Natural killer cell treated with Interleukin-12 subunit alpha and Interleukin-12 subunit beta and Interleukin-15 and Interleukin-18, amount 100 ng/mL, for 72 hours (primary cell): Measurements from ENCODE around the gene TSPYL1. TPM values are rescaled to one million over a fixed set of nuclear protein-coding genes. Genes with fewer than 3 reads are reported as not detected.
"Not testable (repeated sequence)": the region's sequence is repeated elsewhere in the genome, so short reads cannot be mapped to it uniquely, and the experiment has no call there.

ENCODE experiments used
- ATAC-seq, 2 donors: fragments of 150-1000 bp; cut with Tn5 transposase in 1 of 2; sonication (Bioruptor Pico), chemical (Tn5 transposase) in 1 of 2; 2 replicates each; pipeline ENCODE4 v1.10.0; 2021
- DNase-seq: peaks from one replicate; pipeline ENCODE4 v3.0.0; 2022; ENCODE audit warnings: low spot score
- H3K27ac Mint-ChIP-seq, 2 donors: 1 replicate in 1 of 2; 2 replicates in 1 of 2; pipeline ENCODE4 v1.8.0; 2022; ENCODE audit warnings: mixed read lengths in 2 of 2, mild to moderate bottlenecking in 1 of 2, moderate library complexity in 1 of 2
- H3K27me3 Mint-ChIP-seq, 2 donors: 1 replicate in 1 of 2; 2 replicates in 1 of 2; pipeline ENCODE4 v1.8.0; 2022; ENCODE audit warnings: mixed read lengths in 2 of 2
- H3K36me3 Mint-ChIP-seq: one replicate; pipeline ENCODE4 v1.8.0; 2022; ENCODE audit warnings: mixed read lengths
- H3K4me1 Mint-ChIP-seq, 2 donors: 1 replicate in 1 of 2; 2 replicates in 1 of 2; pipeline ENCODE4 v1.8.0; 2022; ENCODE audit warnings: low read depth in 2 of 2, mixed read lengths in 2 of 2, mild to moderate bottlenecking in 1 of 2
- H3K4me3 Mint-ChIP-seq: one replicate; pipeline ENCODE4 v1.8.0; 2022; ENCODE audit warnings: mixed read lengths
- H3K9me3 Mint-ChIP-seq: 2 replicates; pipeline ENCODE4 v1.8.0; 2022; ENCODE audit warnings: mixed read lengths
- total RNA-seq, 2 donors: library from RNA; stranded (reverse); gene quantifications; one replicate each; pipeline ENCODE4 v1.2.3, GENCODE V29; 2022

The TSPYL1 gene
- total RNA-seq, result 10 to 100 TPM; 40.4 to 50.9 TPM

DNA sequence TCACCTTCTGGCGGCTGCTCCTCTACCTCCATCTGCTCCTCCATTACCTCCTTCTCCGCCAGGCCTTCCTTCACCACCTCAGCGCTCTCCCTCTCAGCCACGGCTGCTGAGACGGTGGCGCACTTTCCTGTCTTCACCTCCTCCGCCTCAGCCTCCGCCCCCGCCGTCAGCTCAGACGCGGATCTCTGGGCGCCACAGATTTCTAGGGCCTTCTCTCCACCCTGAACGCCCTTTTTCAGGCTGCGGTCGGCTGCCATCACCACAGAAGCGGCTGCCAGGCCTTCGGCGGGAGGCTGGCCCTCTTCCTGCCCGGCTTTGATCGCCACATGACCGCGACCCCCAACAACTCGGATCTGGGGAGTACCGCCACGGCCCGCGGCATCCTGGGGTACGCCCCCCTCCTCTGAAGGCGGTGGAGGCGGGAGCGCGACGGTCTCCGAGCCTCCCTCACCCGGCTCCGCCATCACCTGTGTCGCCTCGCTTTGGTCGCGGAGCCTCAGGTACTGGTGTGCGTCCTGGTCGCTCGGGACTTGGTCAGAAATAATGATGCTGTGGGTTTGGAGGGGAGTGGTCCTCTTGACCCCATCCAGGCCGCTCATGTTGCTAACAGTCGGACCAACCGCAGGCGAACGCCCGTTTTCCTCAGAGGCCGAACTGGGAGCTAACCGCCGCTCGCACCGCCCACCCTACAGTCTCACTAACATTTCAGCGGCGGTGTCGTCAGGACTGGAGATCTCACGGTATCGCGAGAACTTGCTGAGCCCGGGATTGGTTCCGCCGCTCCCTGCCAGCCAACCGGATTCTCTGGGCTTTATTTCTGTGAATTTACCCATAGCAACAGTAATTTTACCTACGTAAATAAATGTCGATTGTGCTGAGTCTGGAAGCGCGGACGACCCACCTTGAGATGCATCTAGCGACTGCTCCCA is at the start of gene TSPYL1:
Gene TSPYL1, minus strand, starts transcription at position 699 of the 929 bp plus-strand sequence. Its CDS starts 100 bp downstream, at position 599.
- DNase-seq, result peak; percentile 95
- Mint-ChIP-seq H3K27me3 (no peaks in the 10 kb centered on the region), H3K27ac (peak within 1 kb of the TSS; percentile 99)

GRCh38 chr6:116329156-116329555 is 49.4 kb upstream of the TSPYL1 start:
- Mint-ChIP-seq H3K36me3 (no peaks in the 10 kb centered on the region), H3K4me1 (peaks cover 2 to 21% of the 10 kb centered on the region in 2 donors), H3K27ac (no peak overlapping the region), H3K9me3 (peaks cover 1% of the 10 kb centered on the region), H3K4me3 (no peak overlapping the region), H3K27me3 (no peaks in the 10 kb centered on the region)
- ATAC-seq (no peak), DNase-seq (no peak)

More for the DNA sequence above, at the start of gene TSPYL1:
- H3K4me3 Mint-ChIP-seq, result peak within 1 kb of the TSS; percentile 100
- H3K36me3 Mint-ChIP-seq, result peaks cover 33% of the 10 kb centered on the region
- no peaks in the 10 kb centered on the region for H3K9me3 Mint-ChIP-seq
- peak; percentile 97 for ATAC-seq
- peaks cover 36 to 55% of the 10 kb centered on the region in 2 donors for H3K4me1 Mint-ChIP-seq

GRCh38 chr6:116328528-116328903 is 48.8 kb upstream of the TSPYL1 start:
- H3K4me1 Mint-ChIP-seq, result peaks cover 0 to 18% of the 10 kb centered on the region in 2 donors
- H3K27ac Mint-ChIP-seq, result peak overlapping the region in 1 of 2 donors; percentile 67
- no peaks in the 10 kb centered on the region for H3K27me3 Mint-ChIP-seq
- H3K4me3 Mint-ChIP-seq, result no peak overlapping the region
- no peak for ATAC-seq
- H3K36me3 Mint-ChIP-seq, result no peaks in the 10 kb centered on the region
- no peak for DNase-seq
- H3K9me3 Mint-ChIP-seq, result no peaks in the 10 kb centered on the region

DNA sequence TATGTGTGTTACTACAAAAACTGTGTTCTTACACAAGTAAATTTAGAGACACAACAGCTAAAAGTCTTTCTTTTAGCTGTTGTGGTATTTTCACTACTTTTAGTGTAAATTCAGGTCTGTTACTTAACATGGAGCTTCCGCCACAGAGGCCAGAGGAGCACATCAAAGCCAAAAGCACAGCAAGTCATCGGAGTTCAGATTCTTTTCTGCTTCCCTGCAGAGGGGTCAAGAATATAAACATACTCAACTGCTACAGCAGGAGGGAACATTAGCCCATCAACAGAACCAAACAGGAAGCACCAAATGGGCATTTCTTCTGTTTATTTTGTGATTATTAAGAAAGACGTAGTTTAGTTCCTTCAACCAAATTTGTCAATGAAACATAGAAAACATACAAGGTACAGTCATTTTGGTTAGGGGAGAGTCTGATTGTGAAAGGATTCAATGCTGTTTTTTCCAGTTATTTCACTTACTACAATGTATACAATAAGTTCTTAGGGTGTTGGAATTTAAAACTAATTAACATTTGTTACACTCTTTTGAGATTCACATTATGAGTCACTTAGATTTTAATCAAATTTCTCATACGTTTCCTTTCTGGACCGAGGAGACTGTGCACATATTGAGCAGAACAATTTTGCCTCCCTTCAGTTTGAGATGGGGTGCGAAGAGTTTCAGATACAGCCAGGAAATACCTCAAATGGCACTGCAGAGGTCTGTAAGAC is 48.2 kb upstream of the TSPYL1 start:
- H3K36me3 Mint-ChIP-seq, result no peaks in the 10 kb centered on the region

DNA sequence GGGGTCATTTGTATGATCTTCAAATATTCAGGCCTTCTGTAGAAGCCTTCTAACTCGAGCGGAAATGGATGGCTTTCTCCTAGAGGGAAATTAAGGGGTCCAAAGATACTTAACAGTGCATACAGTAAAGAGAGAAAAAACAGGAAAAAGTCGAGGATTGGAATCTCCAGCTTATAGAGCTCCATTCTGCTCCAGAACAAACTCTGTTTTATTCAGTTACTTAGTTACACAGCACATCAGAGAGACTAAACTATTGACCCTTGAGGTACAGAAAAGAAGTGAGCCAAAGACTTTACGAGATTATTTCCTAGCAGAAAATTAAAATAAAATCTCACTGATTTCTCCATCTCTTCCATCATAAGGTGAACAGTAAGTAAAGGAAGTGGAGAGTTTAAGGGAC is 47.3 kb upstream of the TSPYL1 start:
- no peak overlapping the region for H3K27ac Mint-ChIP-seq
- H3K4me1 Mint-ChIP-seq, result peaks cover 0 to 12% of the 10 kb centered on the region in 2 donors
- DNase-seq (no peak), ATAC-seq (no peak)
- no peak overlapping the region for H3K4me3 Mint-ChIP-seq
- no peaks in the 10 kb centered on the region for H3K36me3 Mint-ChIP-seq
- no peaks in the 10 kb centered on the region for H3K27me3 Mint-ChIP-seq
- no peaks in the 10 kb centered on the region for H3K9me3 Mint-ChIP-seq

More for the DNA sequence above, 48.2 kb upstream of the TSPYL1 start:
- no peak for DNase-seq
- H3K27ac Mint-ChIP-seq, result peak overlapping the region in 1 of 2 donors; percentile 67
- peaks cover 0 to 13% of the 10 kb centered on the region in 2 donors for H3K4me1 Mint-ChIP-seq
- no peaks in the 10 kb centered on the region for H3K9me3 Mint-ChIP-seq
- H3K27me3 Mint-ChIP-seq, result no peaks in the 10 kb centered on the region
- H3K4me3 Mint-ChIP-seq, result no peak overlapping the region
- no peak for ATAC-seq

DNA sequence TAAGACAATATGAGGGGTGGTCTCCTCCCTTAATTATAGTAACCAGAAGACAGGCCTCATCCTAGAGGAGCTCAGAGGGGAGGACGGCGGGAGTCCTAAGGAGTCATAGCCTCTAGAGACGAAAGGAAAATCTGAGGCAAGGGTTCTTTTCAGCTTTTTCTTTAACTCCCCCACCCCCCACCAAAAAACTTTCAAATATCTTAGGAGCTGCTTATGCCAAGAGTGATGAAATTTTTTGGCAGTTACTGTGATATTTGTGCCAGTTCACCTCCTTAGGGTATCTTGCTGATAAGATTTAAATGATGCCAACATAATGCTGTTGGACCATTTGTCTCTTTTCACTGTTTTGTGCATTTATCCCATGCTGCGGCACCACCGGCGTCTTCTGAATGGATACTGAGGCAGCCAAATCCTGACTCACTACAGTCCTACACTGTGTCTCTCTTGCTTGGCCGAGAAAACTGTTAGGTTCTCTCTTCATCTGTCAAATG is 46.5 kb upstream of the TSPYL1 start:
- H3K9me3 Mint-ChIP-seq, result no peaks in the 10 kb centered on the region

DNA sequence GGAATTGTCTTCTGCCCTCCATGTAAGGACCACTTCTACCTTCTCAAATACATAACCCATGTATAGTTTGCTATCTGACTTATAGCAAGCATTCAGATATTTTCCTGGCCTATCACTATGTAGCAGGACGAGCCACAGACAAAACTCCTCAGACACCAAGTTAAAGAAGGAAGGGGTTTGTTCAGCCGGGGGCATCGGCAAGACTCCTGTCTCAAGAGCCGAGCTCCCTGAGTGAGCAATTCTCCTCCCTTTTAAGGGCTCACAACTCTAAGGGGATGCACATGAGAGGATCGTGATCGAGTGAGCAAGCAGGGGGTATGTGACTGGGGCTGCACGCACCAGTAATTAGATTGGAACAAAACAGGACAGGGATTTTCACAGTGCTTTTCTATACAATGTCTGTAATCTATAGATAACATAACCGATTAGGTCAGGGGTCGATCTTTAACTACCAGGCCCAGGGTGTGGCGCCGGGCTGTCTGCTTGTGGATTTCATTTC is 46.0 kb upstream of the TSPYL1 start:
- H3K36me3 Mint-ChIP-seq, H3K27me3 Mint-ChIP-seq, H3K4me1 Mint-ChIP-seq, ATAC-seq, DNase-seq, H3K27ac Mint-ChIP-seq, H3K9me3 Mint-ChIP-seq, H3K4me3 Mint-ChIP-seq: not testable (repeated sequence)

More for the DNA sequence above, 46.5 kb upstream of the TSPYL1 start:
- Mint-ChIP-seq H3K27me3 (no peaks in the 10 kb centered on the region), H3K27ac (no peak overlapping the region), H3K4me1 (peaks cover 0 to 8% of the 10 kb centered on the region in 2 donors), H3K4me3 (no peak overlapping the region), H3K36me3 (no peaks in the 10 kb centered on the region)
- ATAC-seq, result no peak
- no peak for DNase-seq

GRCh38 chr6:116323863-116324262 is 44.1 kb upstream of the TSPYL1 start:
- no peaks in the 10 kb centered on the region for H3K9me3 Mint-ChIP-seq
- no peaks in the 10 kb centered on the region for H3K36me3 Mint-ChIP-seq
- DNase-seq (no peak), ATAC-seq (no peak)
- peaks cover 5% of the 10 kb centered on the region in 2 donors for H3K4me1 Mint-ChIP-seq
- H3K27me3 Mint-ChIP-seq, result no peaks in the 10 kb centered on the region
- no peak overlapping the region for H3K27ac Mint-ChIP-seq
- H3K4me3 Mint-ChIP-seq, result no peak overlapping the region

DNA sequence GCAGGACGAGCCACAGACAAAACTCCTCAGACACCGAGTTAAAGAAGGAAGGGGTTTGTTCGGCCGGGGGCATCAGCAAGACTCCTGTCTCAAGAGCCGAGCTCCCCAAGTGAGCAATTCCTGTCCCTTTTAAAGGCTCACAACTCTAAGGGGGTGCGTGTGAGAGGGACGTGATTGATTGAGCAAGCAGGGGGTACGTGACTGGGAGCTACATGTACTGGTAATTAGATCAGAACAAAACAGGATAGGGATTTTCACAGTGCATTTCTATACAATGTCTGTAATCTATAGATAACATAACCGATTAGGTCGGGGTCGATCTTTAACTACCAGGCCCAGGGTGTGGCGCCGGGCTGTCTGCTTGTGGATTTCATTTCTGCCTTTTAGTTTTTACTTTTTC is 42.2 kb upstream of the TSPYL1 start:
- not testable (repeated sequence) for H3K4me3 Mint-ChIP-seq, H3K36me3 Mint-ChIP-seq, H3K9me3 Mint-ChIP-seq, DNase-seq, H3K27me3 Mint-ChIP-seq, ATAC-seq, H3K4me1 Mint-ChIP-seq
- peak overlapping the region in 1 of 2 donors; percentile 45 for H3K27ac Mint-ChIP-seq

- Mint-ChIP-seq H3K4me3 (no peak overlapping the region), H3K27me3 (no peaks in the 10 kb centered on the region)
These were observed 37.2 kb upstream of the TSPYL1 start for GRCh38 chr6:116316772-116317467.

DNA sequence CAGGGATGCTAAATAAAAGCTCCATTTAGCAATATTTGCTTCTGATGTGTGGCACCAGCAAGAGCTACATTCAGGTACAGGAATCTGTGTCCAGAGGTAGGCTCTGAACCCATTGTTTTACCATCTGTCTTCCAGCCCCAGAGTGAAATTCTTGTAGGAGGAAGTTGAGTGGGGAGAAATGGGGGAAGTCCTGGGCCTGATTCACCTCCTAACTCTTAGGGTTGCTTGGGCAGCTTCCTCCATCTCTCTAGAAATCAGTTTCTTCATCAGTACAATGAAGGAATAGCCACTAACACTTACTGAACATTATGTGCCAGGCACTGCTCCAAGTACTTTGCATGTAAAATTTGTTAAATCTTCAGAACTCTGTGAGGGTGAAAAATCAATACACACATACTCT is 35.1 kb upstream of the TSPYL1 start:
- ATAC-seq, result peak; percentile 79 to 83

More at GRCh38 chr6:116316772-116317467, 37.2 kb upstream of the TSPYL1 start:
- ATAC-seq (no peak), DNase-seq (no peak)
- no peaks in the 10 kb centered on the region for H3K9me3 Mint-ChIP-seq
- peaks cover 11 to 23% of the 10 kb centered on the region in 2 donors for H3K4me1 Mint-ChIP-seq
- no peak overlapping the region for H3K27ac Mint-ChIP-seq
- no peaks in the 10 kb centered on the region for H3K36me3 Mint-ChIP-seq

DNA sequence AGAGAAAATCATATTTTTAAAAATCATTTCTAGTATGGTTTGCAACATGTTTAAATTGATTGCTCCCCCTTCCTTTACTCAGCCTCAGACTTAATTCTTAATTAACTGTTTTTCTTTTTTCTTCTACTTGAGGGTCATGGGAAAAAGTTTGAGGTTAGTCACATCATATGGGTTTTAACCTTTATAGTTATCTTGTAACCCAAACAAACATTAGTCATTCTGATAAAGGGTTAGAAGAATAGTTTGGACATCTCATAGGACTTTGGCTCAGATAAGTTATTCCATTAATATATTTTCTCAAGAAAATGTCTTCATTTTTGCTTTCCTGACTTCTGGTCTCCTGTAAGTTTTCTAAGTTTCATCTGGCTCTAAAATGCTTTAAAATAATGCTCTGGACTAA is 34.5 kb upstream of the TSPYL1 start:
- Mint-ChIP-seq H3K27ac (peak overlapping the region; percentile 63 to 89), H3K36me3 (peaks cover 10% of the 10 kb centered on the region), H3K9me3 (no peaks in the 10 kb centered on the region), H3K4me1 (peaks cover 13 to 18% of the 10 kb centered on the region in 2 donors), H3K4me3 (peak overlapping the region; percentile 51), H3K27me3 (no peaks in the 10 kb centered on the region)
- no peak for ATAC-seq
- no peak for DNase-seq

More for the DNA sequence above, 35.1 kb upstream of the TSPYL1 start:
- Mint-ChIP-seq H3K27me3 (no peaks in the 10 kb centered on the region), H3K4me1 (peaks cover 13 to 21% of the 10 kb centered on the region in 2 donors), H3K36me3 (peaks cover 10% of the 10 kb centered on the region), H3K4me3 (peak overlapping the region; percentile 51), H3K9me3 (no peaks in the 10 kb centered on the region), H3K27ac (peak overlapping the region; percentile 63 to 89)
- no peak for DNase-seq

GRCh38 chr6:116313101-116313776 is 33.5 kb upstream of the TSPYL1 start:
- H3K27me3 Mint-ChIP-seq, result no peaks in the 10 kb centered on the region
- H3K4me3 Mint-ChIP-seq, result no peak overlapping the region
- DNase-seq (no peak), ATAC-seq (no peak)
- no peaks in the 10 kb centered on the region for H3K9me3 Mint-ChIP-seq
- H3K36me3 Mint-ChIP-seq, result peaks cover 10% of the 10 kb centered on the region
- H3K4me1 Mint-ChIP-seq, result peaks cover 13 to 18% of the 10 kb centered on the region in 2 donors
- peak overlapping the region; percentile 63 to 89 for H3K27ac Mint-ChIP-seq
